Iris pigment epithelial cell (primary cell): ENCODE measurements around the gene NID2.

ENCODE experiments used
- DNase-seq: peaks from one replicate; pipeline ENCODE4 v3.0.0-alpha.2; 2011; ENCODE audit warnings: low read depth

The NID2 gene

GRCh38 chr14:52025310-52025709, 43.5 kb downstream of the NID2 start:
- DNase-seq, result peak; percentile 97

GRCh38 chr14:52023518-52023917, 45.3 kb downstream of the NID2 start:
- DNase-seq, result peak; percentile 82

- no peak for DNase-seq
Observed at GRCh38 chr14:52021957-52022600, 46.8 kb downstream of the NID2 start.

GRCh38 chr14:52020866-52021717, 47.8 kb downstream of the NID2 start:
- peak; percentile 61 for DNase-seq

- no peak for DNase-seq
Observed at GRCh38 chr14:52020161-52020714, 48.6 kb downstream of the NID2 start.

DNA sequence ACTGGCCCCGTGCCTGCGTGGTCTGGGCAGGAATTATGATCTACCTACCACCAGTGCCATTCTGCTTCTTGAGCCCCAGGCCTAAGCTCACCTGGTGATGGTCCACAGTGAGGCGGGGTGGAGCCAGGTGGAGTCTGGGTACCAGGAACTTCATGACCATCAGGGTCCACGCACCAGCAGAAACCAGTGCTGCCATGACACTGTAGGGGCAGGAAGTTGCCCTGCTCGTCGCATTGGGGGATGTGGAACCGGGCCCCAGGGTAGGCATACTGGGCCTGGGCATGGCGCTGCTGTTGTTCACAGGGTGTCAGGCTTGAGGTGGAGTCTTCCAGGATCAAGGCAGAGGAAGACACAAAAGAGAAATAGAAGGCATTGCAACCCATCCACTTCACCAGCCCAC, 49.9 kb downstream of the NID2 start:
- no peak for DNase-seq

DNA sequence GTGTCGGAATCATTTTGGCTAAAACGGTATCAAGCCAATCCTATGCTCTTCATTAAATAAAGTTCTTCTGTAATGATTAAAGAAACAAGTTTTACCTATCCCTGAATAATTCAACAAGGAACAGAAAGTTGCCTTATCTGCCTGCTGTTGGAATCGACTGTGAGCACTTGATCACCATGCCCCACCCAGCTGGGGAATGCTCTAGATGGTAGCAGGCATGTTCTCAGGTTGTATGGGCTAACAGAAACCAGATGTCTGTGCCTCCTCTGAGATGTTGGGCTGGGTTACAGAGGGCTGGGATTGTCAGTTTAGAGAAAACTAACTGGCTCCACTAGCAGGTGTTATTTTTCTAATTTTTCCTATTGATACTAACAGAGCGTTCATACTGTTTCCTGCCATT, 50.6 kb downstream of the NID2 start:
- peak; percentile 31 for DNase-seq

GRCh38 chr14:52015411-52016030, 53.3 kb downstream of the NID2 start:
- DNase-seq, result peak; percentile 45

- no peak for DNase-seq
Observed at GRCh38 chr14:52014601-52015267, 54.1 kb downstream of the NID2 start.

DNA sequence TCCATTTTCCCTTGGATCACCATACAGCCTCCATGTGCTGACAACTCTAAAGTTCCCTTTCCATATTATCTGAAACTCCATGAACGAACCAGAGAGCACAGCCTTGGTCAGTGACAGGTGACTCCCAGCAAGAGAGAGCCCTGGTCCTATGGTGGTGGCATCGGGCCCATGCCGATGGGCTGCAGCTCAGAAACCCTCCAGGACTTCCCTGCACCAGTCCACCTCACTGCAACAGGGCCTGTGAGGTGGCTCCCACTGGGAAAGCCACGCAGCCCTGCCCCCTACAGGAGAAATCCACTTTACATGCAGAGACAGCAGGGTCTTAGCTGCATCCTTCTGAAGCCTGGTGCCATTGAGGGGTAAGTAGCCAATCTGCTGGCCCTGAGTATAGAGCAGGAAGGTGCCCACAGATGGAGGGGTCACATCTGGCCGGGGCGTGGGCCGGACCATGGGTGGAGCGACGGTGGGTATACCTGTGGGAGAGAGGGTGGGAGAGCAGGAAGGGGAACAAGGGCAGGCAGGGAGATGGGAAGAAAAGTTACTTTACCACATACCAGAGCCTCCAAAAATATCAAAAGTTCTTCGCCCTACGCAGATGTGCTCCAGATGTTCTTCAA, 54.8 kb downstream of the NID2 start:
- no peak for DNase-seq

DNA sequence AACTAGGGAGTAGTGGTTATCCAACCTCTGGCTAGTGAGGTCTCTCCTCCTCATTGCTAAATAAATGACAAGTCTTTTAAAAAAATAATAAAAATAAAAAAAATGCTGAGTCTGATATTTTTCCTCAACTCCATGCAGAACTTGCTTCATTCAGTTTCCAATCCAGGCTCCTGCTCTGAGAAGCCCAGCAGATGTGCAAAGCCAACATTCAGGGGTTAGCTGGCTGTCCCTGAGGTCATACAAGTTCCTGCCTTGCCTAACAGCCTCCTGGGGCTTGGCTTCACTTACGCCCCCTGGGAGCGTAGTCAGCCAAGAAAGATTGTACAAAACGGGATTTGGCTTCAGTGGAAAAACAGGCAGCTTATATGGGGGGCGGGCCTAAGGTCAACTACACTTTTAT, 56.2 kb downstream of the NID2 start:
- peak; percentile 61 for DNase-seq

GRCh38 chr14:52011523-52011922, 57.3 kb downstream of the NID2 start:
- no peak for DNase-seq

DNA sequence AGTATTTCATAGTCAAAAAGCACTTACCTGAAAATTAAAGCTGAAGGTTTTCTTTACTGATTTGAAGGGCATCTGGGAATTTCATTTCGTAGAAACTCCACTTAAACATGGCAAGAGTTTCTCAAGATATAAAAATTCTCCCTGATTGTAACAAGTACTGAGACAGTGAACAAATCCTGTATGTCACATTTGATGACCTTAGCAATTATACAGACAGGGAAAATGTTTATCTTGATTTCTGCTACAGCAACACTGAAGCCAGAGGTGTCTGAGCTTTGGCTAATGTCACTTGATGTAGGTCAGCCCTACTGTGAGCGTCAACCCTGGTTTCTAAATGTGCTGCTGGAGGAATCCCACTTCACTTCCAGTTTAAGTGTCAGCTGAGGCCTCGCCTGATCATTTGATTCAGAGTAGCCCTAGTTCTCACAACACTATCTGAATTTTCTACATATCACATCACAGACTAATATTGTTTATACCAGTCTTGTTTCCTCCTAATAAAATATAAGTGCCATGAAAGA, 58.6 kb downstream of the NID2 start:
- no peak for DNase-seq

DNA sequence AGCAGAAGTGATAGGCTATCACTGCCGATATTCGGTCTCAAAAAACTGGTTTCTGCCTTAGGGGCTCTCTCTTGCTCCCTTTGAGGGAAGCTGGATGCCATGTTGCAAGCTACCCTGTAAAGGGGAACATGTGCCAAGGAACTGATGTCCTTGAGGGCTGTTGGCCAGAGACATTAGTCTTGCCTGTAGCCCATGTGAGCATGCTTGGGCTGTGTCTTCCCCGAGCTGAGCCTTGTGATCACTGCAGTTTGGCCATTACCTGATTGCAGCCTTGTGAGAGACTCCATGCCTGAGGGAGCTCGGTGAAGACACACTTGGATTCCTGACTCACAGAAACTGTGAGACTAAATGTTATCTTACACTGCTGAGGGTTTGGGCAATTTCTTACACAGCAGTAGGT, 60.7 kb downstream of the NID2 start:
- no peak for DNase-seq

GRCh38 chr14:52007637-52008036, 61.2 kb downstream of the NID2 start:
- DNase-seq, result no peak

DNA sequence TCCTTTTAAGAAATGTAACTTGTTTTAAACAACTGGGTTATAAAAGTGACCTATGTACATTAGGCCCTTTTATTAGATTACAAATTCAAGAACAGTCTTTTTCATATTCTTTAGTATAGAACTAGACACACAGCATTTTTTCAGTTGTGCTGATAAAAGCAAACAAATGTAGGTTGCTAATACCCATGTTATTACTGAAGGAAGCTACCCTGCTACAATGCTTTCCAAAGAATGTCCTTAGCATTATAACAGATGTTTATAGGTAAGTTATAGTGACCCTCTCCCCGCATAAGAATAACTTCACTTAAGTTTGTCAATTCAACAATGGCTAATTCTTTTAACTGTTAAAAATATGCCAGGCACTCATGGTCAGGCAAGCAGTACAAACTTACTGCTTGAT, 61.6 kb downstream of the NID2 start:
- DNase-seq, result no peak

DNA sequence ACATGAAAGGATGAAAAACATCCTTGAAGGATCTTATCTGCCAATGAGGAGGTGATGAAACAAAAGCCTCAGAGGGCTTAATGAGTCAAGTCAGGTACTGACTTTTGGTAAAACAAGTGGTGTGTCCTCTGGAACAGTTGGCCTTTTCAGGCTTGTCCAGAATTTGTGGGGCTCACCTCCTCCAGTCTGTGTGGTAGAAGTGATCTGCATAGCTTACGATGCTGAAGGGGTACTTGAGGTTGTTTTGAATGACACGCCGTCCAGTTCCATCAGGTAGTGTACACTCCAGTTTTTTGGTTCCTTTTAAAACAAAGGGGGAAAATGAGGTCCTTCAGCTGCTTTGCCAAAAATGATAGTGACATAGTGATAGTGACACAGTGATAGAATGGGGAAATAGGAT, 62.5 kb downstream of the NID2 start:
- DNase-seq, result no peak

DNA sequence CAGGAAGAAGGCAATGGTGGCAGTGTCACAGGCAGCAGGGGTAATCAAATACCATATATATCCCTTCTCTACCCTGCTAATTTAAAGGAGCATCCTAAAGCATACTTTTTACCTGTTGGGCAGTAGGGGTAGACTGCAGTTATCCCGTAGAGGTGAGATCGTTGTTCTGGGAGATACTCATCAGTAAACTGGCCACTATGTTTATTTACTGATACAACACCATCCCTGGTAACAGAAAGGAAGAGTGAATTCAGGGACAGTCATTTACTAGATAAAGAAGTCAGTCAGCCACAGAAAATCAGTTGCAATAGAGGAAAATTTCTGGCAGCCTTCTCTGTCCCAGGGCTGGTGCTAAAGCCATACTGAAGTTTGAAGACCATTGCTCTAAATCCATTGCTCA, 63.2 kb downstream of the NID2 start:
- DNase-seq, result no peak

DNA sequence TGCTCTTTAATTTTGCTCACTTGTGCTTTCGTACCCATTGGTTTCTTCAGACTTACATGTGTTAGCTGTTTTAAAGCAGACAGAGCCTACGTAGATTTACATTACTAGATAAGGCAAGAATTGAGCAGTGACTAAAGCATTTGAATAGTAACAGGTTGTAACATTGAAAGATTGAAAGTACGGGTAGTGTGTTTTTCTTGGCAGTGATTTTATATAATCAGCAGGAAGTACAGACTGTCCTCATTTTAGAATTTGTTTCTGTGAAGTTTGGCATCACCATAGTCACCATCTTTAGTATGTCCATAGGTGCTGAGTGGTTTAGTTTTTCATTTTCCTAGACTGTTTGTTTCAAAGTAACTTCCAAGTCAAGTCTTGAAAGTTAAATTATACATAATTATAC, 65.5 kb downstream of the NID2 start:
- peak; percentile 91 for DNase-seq

DNA sequence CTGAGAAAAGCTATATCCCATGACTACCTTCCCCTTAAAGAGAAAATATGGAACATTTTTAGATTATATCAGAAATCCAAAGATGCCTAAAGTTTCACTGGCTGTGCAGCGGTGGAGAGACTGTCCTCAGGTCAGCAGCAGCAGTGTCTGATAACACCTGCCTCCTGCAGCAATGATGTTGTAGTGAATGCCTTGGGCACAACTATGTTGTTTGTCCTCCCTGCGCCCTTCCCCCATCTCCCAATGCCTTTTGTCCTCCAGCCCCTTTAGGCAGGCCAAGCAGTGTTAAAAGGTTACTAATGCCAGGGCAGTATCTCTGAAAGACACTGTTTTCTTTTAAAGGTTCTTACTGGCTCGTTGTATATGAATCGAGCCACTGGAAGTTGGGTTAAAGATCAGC, 66.3 kb downstream of the NID2 start:
- no peak for DNase-seq

GRCh38 chr14:52000696-52001095, 68.2 kb downstream of the NID2 start:
- no peak for DNase-seq
